Measurements from ENCODE around the gene PIAS1.
A peak's percentile ranks its signal among the peaks of the same experiment; 100 is the strongest.
"Not testable (repeated sequence)": the region's sequence is repeated elsewhere in the genome, so short reads cannot be mapped to it uniquely, and the experiment has no call there.

Gene PIAS1

DNA sequence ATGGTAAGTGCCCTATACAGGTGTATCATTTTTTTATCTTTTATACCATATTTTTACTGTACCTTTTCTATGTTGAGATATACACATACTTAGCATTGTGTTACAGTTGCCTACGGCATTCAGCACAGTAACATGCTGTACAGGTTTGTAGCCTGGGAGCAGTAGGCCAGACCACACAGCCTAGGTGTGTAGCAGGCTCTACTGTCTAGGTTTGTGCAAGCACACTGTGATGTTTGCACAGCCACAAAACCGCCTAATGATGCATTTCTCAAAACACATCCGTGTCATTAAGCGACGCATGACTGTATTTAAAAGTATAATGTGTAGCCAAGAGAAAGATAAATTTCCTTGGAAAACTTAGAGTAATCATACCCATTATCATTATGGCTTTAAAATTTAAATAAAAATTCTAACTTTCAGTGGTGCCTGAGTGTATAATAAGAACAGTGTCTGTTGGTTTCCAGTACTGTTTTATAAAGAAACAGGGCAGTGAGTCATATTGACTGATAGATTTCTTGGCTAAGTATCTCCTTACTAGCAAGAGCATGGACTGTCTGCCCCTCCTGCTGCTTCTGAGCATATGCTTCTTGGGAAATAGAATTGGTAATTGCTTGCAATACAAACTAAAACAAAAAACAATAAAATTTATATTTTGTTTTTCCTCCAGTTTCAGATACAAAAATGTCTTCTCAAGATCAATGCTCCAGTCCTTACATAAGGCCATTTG is 132.7 kb downstream of the PIAS1 start:
- peak in 1 of 3 experiments; percentile 24 for DNase-seq

- DNase-seq: no peak
These were observed 133.4 kb downstream of the PIAS1 start for GRCh38 chr15:68187559-68187958.

DNA sequence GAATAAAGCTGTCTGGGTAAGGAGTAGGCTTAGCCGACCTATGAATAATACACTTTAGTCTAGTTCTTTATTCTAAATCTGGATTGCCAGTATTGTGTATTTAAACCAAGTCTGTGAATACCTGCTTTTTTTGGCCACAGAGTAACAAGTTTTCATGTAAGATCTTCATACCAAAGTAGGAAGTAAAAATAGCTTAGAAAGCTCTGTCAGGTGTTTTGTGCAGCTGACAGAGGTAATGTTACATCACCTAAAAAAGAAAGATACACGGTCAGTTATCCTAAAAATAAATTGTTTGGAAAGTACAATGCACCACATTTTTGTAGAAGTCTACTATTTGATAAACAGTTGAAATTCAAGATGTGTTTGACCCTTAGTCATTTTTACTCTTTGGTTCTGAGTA is 134.5 kb downstream of the PIAS1 start:
- DNase-seq: no peak

DNA sequence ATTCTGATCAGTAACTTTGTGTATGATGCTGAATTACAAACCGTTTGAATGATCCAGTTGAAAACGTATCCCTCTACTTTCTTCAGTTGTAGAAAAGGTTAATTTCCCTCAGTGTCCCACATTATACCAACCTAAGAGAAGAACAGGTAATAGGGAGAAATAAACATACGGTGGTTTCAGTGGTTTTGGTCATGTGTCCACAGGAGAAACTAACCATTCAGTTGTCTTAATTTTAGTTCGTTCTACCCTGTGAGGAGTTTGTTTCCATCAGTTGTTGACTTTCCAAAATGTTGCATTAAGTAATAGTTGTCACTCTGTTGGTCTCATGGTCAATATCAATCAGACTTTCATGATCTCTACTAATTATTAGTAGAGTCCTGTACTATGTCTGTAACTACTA is 135.9 kb downstream of the PIAS1 start:
- no peak for DNase-seq

DNA sequence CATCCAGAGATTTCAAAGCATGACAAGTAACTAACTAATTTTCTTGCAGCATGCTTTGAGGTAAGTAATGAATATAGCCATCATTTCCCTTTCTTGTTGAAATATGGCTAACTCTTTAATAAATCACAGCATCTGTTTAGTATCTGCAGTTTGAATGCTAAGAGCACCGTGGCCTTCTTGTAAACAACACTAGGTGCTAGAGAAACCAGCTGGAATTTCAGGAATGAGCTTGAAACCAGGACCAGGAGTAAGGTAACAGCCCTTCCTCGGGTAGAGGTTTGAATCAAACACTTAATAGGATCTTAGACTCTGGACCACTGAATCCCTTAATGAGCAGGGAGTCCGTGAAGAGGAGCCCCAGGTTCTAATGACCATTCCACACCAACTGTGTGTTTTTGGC is 137.4 kb downstream of the PIAS1 start:
- no peak for DNase-seq

- DNase-seq: no peak
These were observed 138.0 kb downstream of the PIAS1 start for GRCh38 chr15:68192117-68192516.

- DNase-seq: no peak
These were observed 138.8 kb downstream of the PIAS1 start for GRCh38 chr15:68192804-68193486.

GRCh38 chr15:68195336-68196112 is 141.4 kb downstream of the PIAS1 start:
- DNase-seq: no peak

DNA sequence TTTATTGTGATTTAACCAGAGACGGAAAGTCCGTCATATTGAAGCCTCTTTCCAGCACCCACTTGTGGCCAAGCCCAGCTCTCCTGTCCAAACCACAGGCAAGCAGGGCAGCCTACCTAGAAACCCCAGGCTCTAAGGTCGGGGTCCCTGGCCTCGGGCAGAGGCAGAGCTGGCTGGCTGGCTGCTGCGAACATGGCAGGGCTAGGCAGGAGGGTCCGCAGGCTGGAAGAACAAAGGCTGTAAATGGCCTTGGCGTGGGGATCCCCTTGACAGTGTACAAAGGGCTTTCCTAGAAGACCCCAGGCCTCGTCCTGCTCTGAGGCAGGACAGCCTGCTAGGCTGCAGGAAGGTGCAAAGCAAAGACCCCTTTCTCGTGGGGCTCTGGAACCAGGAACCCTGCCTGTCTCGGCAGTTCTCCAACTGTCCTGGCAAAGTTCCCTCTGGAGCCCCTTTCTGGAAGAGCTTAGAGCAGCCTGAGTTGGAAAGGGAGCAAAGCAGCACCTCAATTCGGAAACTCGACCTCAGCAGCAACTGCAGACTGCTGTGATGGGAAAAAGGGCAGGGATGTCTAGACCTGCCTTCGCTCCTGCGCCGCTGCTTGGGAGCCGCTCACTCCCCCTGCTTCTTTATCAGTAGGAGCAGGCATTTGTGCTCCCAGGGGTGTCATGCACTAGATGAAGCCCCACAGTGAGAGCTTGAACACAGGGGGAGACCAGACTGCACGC is 142.5 kb downstream of the PIAS1 start:
- DNase-seq: no peak

DNA sequence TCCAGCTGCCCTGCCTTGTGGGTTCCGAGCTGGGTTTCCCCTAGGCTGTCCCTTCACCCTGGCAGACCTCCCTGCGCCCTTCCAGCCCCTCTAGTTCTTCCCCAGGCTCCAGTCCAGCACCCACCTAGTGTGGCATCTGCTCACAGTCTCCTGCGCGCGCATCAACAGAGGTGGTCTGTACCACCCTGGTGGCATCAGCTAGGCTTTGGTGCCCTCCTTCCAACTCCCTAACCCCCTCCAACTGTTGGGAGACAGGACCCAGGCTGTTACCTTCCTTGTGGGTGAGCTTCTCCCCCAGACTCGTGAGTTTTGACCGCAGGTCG is 143.0 kb downstream of the PIAS1 start:
- no peak for DNase-seq

DNA sequence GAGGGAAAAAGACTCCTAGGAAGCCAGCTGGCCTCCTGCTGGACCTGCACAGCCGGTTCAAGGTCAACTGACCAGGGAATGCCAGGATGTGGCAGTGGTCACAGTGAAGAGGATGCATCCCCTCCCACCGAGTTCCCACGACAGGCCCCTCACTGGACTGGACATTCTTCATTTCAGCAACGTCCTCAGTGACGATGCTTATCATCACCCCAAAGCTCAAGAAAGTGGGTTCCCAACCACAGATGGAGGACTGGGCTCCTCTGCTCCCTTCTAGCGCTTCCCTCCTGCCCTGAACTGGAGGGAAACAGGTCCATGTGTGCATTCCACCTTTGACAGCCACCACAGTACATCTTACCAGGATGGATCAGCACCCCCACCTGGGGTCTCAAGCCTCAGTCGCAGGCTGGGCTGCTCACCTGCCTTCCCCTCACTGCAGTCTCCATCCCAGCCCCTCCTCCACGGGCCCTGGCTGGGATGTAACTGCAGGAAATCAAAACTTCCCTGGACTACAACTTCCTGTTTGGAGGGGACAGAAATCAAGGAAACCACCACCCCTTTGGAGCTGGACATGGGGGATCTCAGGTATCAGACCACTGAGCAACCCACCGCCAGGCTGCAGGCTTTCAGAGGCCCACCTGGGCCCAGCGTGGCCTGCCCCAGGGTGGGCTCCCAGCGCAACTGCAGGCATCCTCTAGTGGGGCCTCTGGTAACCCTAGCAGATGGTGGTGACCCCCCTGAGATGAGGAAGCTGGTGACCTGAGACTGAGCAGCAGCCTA is 143.7 kb downstream of the PIAS1 start:
- DNase-seq: no peak

- DNase-seq: peak in 2 of 3 experiments; percentile 51 to 70
These were observed 145.2 kb downstream of the PIAS1 start for GRCh38 chr15:68199340-68199739.

DNA sequence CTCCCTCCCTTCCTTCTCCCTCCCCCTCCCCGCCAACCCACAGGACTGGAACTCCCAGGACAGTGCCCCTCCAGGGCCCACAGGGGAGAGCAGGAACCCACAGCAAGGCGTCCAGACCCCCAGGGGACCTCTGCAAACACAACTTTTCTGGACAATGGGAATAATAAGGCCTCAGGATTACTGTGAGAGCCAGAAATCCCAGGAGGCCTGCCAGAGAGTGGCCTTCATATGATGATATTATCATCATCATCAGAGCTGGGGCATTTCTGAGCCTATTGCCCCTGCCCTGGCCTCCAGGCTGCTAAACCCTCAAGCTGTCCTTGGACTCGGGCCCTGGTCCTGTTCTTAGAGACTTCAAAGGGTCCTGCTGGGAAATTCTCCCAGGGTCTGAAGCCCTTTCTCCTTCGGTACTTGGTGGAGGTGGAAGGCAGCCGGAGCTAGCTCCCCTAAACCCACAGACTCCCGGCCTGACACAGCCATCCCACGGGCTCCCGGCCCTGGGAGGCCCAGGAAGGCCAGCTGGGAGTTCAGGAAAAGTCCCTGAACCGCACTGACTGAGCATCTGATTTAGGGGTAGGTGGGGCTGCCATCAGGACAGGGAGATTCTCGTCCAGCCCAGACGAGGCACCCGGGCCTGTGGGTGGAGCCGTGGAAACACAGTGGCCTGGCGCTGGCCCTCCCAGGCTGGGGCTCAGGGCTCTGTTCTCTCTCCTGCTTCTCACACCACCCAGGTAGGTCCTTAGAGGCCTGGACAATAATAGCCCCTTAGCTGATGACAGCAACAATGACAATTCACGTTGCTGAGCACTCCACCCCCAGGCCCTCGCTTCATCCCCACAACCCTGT is 146.1 kb downstream of the PIAS1 start:
- DNase-seq: peak in 1 of 3 experiments; percentile 33

- no peak for DNase-seq
These were observed 147.2 kb downstream of the PIAS1 start for GRCh38 chr15:68201153-68201878.

- peak in 1 of 3 experiments; percentile 17 for DNase-seq
These were observed 147.8 kb downstream of the PIAS1 start for GRCh38 chr15:68201879-68202261.

DNA sequence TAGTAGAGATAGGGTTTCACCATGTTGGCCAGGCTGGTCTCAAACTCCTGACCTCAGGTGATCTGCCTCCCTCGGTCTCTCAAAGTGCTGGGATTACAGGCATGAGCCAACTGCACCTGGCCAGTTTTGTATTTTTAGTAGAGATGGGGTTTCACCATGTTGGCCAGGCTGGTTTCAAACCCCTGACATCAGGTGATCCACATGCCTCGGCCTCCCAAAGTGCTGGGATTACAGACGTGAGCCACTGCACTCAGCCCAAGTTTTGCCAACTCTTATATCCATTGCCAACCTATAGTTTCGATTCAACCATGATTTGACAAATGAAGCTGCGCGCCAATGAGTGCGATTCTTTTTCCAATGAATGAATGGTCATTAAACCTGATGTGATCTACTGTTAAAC is 148.9 kb downstream of the PIAS1 start:
- DNase-seq: not testable (repeated sequence)

DNA sequence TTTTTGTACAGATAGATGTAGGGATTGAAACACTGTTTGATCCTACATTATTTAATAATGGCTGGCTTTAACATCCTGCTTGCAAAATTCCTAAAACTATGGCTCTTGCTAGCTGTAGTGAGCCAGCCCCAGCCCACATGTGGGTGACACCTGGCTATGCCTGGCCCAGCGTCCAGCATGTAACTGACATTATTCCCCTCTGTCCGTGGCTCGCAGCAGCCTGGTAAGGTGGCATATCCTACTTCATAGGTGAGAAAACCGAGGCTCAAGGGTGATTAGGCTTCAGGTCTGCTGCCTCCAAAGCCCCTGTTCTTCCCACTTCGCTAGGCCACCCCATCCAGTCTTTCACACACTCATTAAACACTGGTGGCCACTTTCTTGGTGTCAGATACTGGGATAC is 149.4 kb downstream of the PIAS1 start:
- DNase-seq: no peak

GRCh38 chr15:68203956-68204355 is 149.8 kb downstream of the PIAS1 start:
- DNase-seq: no peak

GRCh38 chr15:68204361-68204760 is 150.2 kb downstream of the PIAS1 start:
- no peak for DNase-seq

DNA sequence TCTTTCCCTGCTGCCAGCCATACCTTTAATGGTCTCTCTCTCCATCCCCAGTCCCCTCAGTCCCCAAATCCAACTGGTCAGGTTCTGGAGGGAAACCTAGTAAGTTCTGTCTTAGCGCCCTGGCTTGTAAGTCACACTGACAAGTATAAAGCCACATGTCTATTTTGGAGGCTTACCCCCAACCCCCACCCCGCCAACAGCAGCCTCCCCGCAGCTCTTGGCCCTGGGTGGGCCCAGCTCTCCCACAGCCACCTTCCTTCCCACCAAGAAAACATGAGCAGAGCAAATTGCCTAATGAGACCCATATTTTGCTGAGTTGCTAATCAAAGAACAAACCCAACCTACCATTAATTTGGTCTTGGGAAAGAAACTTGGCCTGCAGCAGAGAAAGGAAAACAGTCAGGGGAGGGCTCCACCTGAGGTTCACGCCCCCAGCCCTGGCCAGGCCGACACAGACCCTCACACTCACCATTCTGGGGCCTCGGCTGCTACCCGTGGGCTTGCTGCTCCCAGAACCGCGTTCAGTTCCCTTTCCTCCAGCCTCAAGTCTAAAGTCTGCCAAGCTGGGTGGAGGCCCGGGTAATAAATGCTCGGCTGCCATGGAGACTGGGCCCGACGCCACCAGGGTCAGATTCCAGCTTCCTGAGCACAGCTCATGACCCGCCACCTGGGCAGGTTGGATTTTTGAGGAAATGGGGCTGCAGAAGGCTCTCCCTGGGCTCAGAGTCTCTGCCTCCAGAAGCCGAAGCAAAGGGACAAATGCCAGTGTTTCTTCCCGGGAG is 150.9 kb downstream of the PIAS1 start, which contains the start of gene CALML4:
CALML4 (minus strand) TSS at position 557 of the 782 bp plus-strand sequence; CDS start at position 472, 85 bp downstream.
- no peak for DNase-seq

Measured in NCI-H1417 (cell line).